ENCODE results near the gene XKR8. TPM values are rescaled to one million over a fixed set of nuclear protein-coding genes. Genes with fewer than 3 reads are reported as not detected.

The XKR8 gene
- total RNA-seq, 1 experiment from 2014 or later: 2.8 TPM

- no TSS peak for BruUV-seq (replicated peaks)
- H3K4me3 Mint-ChIP-seq (ENCODE audit: unreplicated experiment): no peak overlapping the region
- no peaks in the 10 kb centered on the region for H3K27me3 Mint-ChIP-seq (ENCODE audit: insufficient read depth, unreplicated experiment)
- peaks cover 27% of the 10 kb centered on the region for H3K4me1 Mint-ChIP-seq (ENCODE audit: insufficient read depth, unreplicated experiment)
- no peaks in the 10 kb centered on the region for H3K9me3 Mint-ChIP-seq (ENCODE audit: unreplicated experiment)
- H3K36me3 Mint-ChIP-seq (ENCODE audit: insufficient read depth, unreplicated experiment): peaks cover 44% of the 10 kb centered on the region
- no peak overlapping the region for H3K27ac Mint-ChIP-seq (ENCODE audit: low read depth, unreplicated experiment)
- peak; percentile 46 for DNase-seq (ENCODE audit: unreplicated experiment)
- intact Hi-C loops (cut with micrococcal nuclease): no loop called here
- ChIA-PET POLR2A (interaction anchor here (0.6 kb wide), 1 partner anchor 152 kb away, joined by 3 read pairs; no protein-coding TSS in a partner anchor), CTCF (interaction anchor here (1.1 kb wide), 1 partner anchor 14 kb away, joined by 3 read pairs; no protein-coding TSS in a partner anchor)
- no peak for TF ChIP-seq CTCF (IDR thresholded peaks at IDR 0.05; ENCODE audit: unreplicated experiment)
Observed at GRCh38 chr1:27966402-27967105, 6.8 kb downstream of the XKR8 start.

- intact Hi-C loops (cut with micrococcal nuclease): no loop called here
- H3K4me3 Mint-ChIP-seq (ENCODE audit: unreplicated experiment): no peak overlapping the region
- ChIA-PET POLR2A (interaction anchor here (0.7 to 1.1 kb wide), 3 partner anchors 10 to 90 kb away, joined by 3 to 4 read pairs (median 3); no protein-coding TSS in a partner anchor), CTCF (interaction anchor here (1.1 kb wide), 1 partner anchor 13 kb away, joined by 3 read pairs; no protein-coding TSS in a partner anchor)
- peak overlapping the region; percentile 43 for H3K27ac Mint-ChIP-seq (ENCODE audit: low read depth, unreplicated experiment)
- no TSS peak for BruUV-seq (replicated peaks)
- peaks cover 28% of the 10 kb centered on the region for H3K4me1 Mint-ChIP-seq (ENCODE audit: insufficient read depth, unreplicated experiment)
- no peaks in the 10 kb centered on the region for H3K9me3 Mint-ChIP-seq (ENCODE audit: unreplicated experiment)
- TF ChIP-seq CTCF (IDR thresholded peaks at IDR 0.05; ENCODE audit: unreplicated experiment): no peak
- DNase-seq (ENCODE audit: unreplicated experiment): no peak
- no peaks in the 10 kb centered on the region for H3K27me3 Mint-ChIP-seq (ENCODE audit: insufficient read depth, unreplicated experiment)
- H3K36me3 Mint-ChIP-seq (ENCODE audit: insufficient read depth, unreplicated experiment): peaks cover 44% of the 10 kb centered on the region
Observed at GRCh38 chr1:27967106-27967883, 7.5 kb downstream of the XKR8 start.

- H3K27ac Mint-ChIP-seq (ENCODE audit: low read depth, unreplicated experiment): peak overlapping the region; percentile 43
- TF ChIP-seq CTCF (IDR thresholded peaks at IDR 0.05; ENCODE audit: unreplicated experiment): no peak
- intact Hi-C loops (cut with micrococcal nuclease): no loop called here
- CTCF ChIA-PET: interaction anchor here (0.7 kb wide), 1 partner anchor 21 kb away, joined by 5 read pairs; no protein-coding TSS in a partner anchor
- H3K4me3 Mint-ChIP-seq (ENCODE audit: unreplicated experiment): no peak overlapping the region
- no TSS peak for BruUV-seq (replicated peaks)
- no peak for DNase-seq (ENCODE audit: unreplicated experiment)
- H3K4me1 Mint-ChIP-seq (ENCODE audit: insufficient read depth, unreplicated experiment): peaks cover 31% of the 10 kb centered on the region
- H3K9me3 Mint-ChIP-seq (ENCODE audit: unreplicated experiment): no peaks in the 10 kb centered on the region
- H3K36me3 Mint-ChIP-seq (ENCODE audit: insufficient read depth, unreplicated experiment): peaks cover 44% of the 10 kb centered on the region
- no peaks in the 10 kb centered on the region for H3K27me3 Mint-ChIP-seq (ENCODE audit: insufficient read depth, unreplicated experiment)
- POLR2A ChIA-PET: interaction anchor here (0.6 to 1.4 kb wide), 6 partner anchors 8 to 110 kb away, joined by 3 to 7 read pairs (median 3); partner anchors contain the start of gene XKR8
Observed at GRCh38 chr1:27967884-27968466, 8.2 kb downstream of the XKR8 start.
